Measurements from ENCODE around the gene CDC42BPA.
"Not testable (repeated sequence)": the region's sequence is repeated elsewhere in the genome, so short reads cannot be mapped to it uniquely, and the experiment has no call there.

CDC42BPA gene

GRCh38 chr1:227253065-227253464, 65.2 kb downstream of the CDC42BPA start:
- no peak for DNase-seq

- no peak for DNase-seq
Observed at GRCh38 chr1:227245613-227246320, 72.5 kb downstream of the CDC42BPA start.

GRCh38 chr1:227244339-227245118, 73.8 kb downstream of the CDC42BPA start:
- DNase-seq, result no peak

- DNase-seq, result no peak
Observed at GRCh38 chr1:227242811-227243682, 75.2 kb downstream of the CDC42BPA start.

GRCh38 chr1:227240983-227241382, 77.3 kb downstream of the CDC42BPA start:
- no peak for DNase-seq

GRCh38 chr1:227234998-227235405, 83.3 kb downstream of the CDC42BPA start:
- no peak for DNase-seq

- not testable (repeated sequence) for DNase-seq
Observed at GRCh38 chr1:227231128-227231527, 87.2 kb downstream of the CDC42BPA start.

- no peak for DNase-seq
Observed at GRCh38 chr1:227228201-227228600, 90.1 kb downstream of the CDC42BPA start.

GRCh38 chr1:227227761-227228160, 90.5 kb downstream of the CDC42BPA start:
- no peak for DNase-seq

GRCh38 chr1:227225715-227226346, 92.5 kb downstream of the CDC42BPA start:
- DNase-seq, result no peak

GRCh38 chr1:227223171-227223806, 95.0 kb downstream of the CDC42BPA start:
- no peak for DNase-seq

- DNase-seq, result no peak
Observed at GRCh38 chr1:227219715-227220292, 98.5 kb downstream of the CDC42BPA start.

GRCh38 chr1:227218870-227219573, 99.3 kb downstream of the CDC42BPA start:
- no peak for DNase-seq

- DNase-seq, result no peak
Observed at GRCh38 chr1:227215863-227216510, 102.3 kb downstream of the CDC42BPA start.

- no peak for DNase-seq
Observed at GRCh38 chr1:227214207-227214606, 104.1 kb downstream of the CDC42BPA start.

GRCh38 chr1:227213426-227213825, 104.9 kb downstream of the CDC42BPA start:
- no peak for DNase-seq

GRCh38 chr1:227212164-227212563, 106.1 kb downstream of the CDC42BPA start:
- DNase-seq, result no peak

GRCh38 chr1:227210604-227211003, 107.7 kb downstream of the CDC42BPA start:
- no peak for DNase-seq

- DNase-seq, result no peak
Observed at GRCh38 chr1:227197064-227197463, 121.2 kb downstream of the CDC42BPA start.

GRCh38 chr1:227192163-227192562, 126.1 kb downstream of the CDC42BPA start:
- peak; percentile 26 to 32 for DNase-seq

GRCh38 chr1:227191607-227192006, 126.7 kb downstream of the CDC42BPA start:
- DNase-seq, result no peak
